Measurements from ENCODE around the gene NACC1. TPM values are rescaled to one million over a fixed set of nuclear protein-coding genes. Genes with fewer than 3 reads are reported as not detected.

The NACC1 gene
- total and polyA plus RNA-seq, 2 of the 13 experiments (the other 11 are each of a cell fraction or from before 2014, with no cell fraction given): 31.8 to 42.3 TPM

DNA sequence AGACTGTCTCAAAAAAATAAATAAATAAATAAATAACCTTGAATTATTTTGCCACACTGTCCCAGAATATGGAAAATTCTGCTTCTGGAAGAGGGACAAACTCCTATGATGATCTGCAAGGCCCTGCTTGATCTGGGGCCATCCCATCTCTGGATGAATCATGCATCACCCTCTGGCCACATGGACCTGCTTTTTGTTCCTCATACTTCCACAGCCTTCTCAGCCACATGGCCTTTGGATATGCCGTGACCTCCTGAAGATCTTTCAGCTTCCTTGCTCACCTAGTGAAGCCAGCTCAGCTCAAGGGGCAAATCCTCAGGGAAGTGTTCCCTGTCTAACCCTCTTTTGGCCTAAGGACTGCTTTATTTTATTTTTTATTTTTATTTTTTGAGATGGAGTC is 42.5 kb downstream of the NACC1 start:
- FAIRE-seq (no peak), ATAC-seq (no peak), DNase-seq (ENCODE audit: low spot score) (no peak)
- H3K36me3 ChIP-seq (replicated peaks in 1 of 2; ENCODE audit: control insufficient read depth in 1 of 2, insufficient read depth in 2 of 2, low read length in 2 of 2): no peaks in the 10 kb centered on the region
- no peak overlapping the region for H3K4me3 ChIP-seq (replicated peaks in 1 of 3; ENCODE audit: insufficient read depth in 1 of 3, low read depth in 2 of 3, low read length in 3 of 3)
- TF ChIP-seq SAP130 (CRISPR knock-in tag; IDR thresholded peaks at IDR 0.05; ENCODE audit: low read depth): peak; percentile 34; the same call in 1 of the 2 replicates
- TF ChIP-seq NFE2L1 (CRISPR knock-in tag; IDR thresholded peaks at IDR 0.05; ENCODE audit: borderline replicate concordance): no peak
- TF ChIP-seq KAT7 (CRISPR knock-in tag; IDR thresholded peaks at IDR 0.05; ENCODE audit: borderline replicate concordance): no peak
- no peak for TF ChIP-seq ZNF780A (CRISPR knock-in tag; IDR thresholded peaks at IDR 0.05)
- no peak for TF ChIP-seq TFE3 (CRISPR knock-in tag; IDR thresholded peaks at IDR 0.05)
- TF ChIP-seq FOSL2 (CRISPR knock-in tag; IDR thresholded peaks at IDR 0.05): peak; percentile 47; the same call in 1 of the 2 replicates
- TF ChIP-seq ZNF792 (CRISPR knock-in tag; IDR thresholded peaks at IDR 0.05): no peak
- TF ChIP-seq, protein P1, sequence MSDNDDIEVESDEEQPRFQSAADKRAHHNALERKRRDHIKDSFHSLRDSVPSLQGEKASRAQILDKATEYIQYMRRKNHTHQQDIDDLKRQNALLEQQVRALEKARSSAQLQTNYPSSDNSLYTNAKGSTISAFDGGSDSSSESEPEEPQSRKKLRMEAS (IDR thresholded peaks at IDR 0.05): peak; percentile 30; the same call in 1 of the 2 replicates
- no peak for TF ChIP-seq HES4 (CRISPR knock-in tag; IDR thresholded peaks at IDR 0.05; ENCODE audit: borderline replicate concordance)
- TF ChIP-seq ZNF547 (CRISPR knock-in tag; IDR thresholded peaks at IDR 0.05): no peak
- TF ChIP-seq HNRNPK (IDR thresholded peaks at IDR 0.05; ENCODE audit: low read depth, low read length, poor library complexity, severe bottlenecking): no peak
- no peak for TF ChIP-seq MYNN (CRISPR knock-in tag; IDR thresholded peaks at IDR 0.05; ENCODE audit: low read depth)
- no peak for TF ChIP-seq POLR2AphosphoS2 (IDR thresholded peaks at IDR 0.05; ENCODE audit: low read depth, low read length)
- H3K4me2 ChIP-seq (ENCODE audit: low read depth, low read length): no peak overlapping the region
- H3K79me2 ChIP-seq (ENCODE audit: insufficient read depth, low read length): no peaks in the 10 kb centered on the region
- 88% methylated on average over 1 of the region's 1 CpG for WGBS (ENCODE audit: low lambda C conversion rate)
- H3K9ac ChIP-seq (ENCODE audit: insufficient read depth, low read depth, low read length): no peak overlapping the region
- intact Hi-C loops (cut with micrococcal nuclease; ENCODE audit: unreplicated experiment): no loop called here
- CTCF ChIA-PET (ENCODE audit: low intra/inter-chr PET ratio, low total read pairs): no interaction called here
- no peaks in the 10 kb centered on the region for H3K27me3 ChIP-seq (ENCODE audit: control insufficient read depth in 1 of 2, insufficient read depth in 2 of 2, low read length in 2 of 2)
- in situ Hi-C loops (cut with HindIII; ENCODE audit: extremely low pct_ligation_motif_present, low pct_unique_long_range_greater_than_20kb): no loop called here
- BruUV-seq (replicated peaks): no TSS peak
- H3K4me1 ChIP-seq (ENCODE audit: insufficient read depth, low read length): peaks cover 49% of the 10 kb centered on the region
- no peaks in the 10 kb centered on the region for H3K9me3 ChIP-seq (ENCODE audit: low read length)
- H3K27ac ChIP-seq (ENCODE audit: extremely low read length, insufficient read depth, low read length): no peak overlapping the region
- POLR2A ChIA-PET: interaction anchor here (10.2 kb wide), 1 partner anchor 8 kb away, joined by 108 read pairs; no protein-coding TSS in a partner anchor
- no peaks in the 10 kb centered on the region for H4K20me1 ChIP-seq (ENCODE audit: insufficient read depth, low read length)
- H2AFZ ChIP-seq (ENCODE audit: low read length): no peak overlapping the region

Measured in HepG2 (cell line).